GM19397 (cell line): ENCODE data around the gene NEURL2.
"Not testable (repeated sequence)": the region's sequence is repeated elsewhere in the genome, so short reads cannot be mapped to it uniquely, and the experiment has no call there.

ENCODE experiments used
- ATAC-seq: cut with Tn5 transposase; IDR thresholded peaks from one replicate; pipeline ENCODE4 v1.9.1; 2021; ENCODE audit warnings: mild to moderate bottlenecking, moderate library complexity; ENCODE audit not compliant: unreplicated experiment

NEURL2 gene

DNA sequence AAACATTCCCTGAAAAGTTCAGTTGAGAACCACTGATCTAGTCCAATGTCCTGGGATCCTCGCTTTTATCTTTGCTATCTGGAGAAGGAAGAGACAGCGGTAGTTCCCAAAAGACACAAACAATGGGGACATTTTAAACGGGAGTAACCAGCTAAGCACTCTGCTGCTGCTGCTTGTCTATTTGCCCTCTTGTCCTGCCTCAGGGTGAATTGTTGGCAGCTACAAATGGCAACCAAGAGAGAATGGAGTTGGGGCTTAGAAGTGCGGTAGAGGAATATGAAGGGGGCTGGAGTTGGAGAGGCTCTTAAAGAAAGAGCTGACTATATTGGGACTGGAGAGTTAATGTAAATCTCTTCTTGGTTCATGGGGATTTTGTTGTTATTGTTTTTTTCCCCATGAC, 16.4 kb downstream of the NEURL2 start:
- no peak for ATAC-seq

DNA sequence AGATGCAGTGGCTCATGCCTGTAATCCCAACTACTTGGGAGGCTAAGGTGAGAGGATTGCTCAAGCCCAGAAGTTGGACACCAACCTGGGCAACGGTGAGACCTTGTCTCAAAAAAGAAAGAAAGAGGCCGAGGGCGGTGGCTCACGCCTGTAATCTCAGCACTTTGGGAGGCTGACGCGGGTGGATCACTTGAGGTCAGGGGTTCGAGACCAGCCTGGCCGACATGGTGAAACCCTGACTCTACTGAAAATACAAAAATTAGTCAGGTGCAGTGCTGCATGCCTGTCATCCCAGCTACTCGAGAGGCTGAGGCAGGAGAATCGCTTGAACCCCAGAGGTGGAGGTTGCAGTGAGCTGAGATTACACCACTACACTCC, 16.9 kb downstream of the NEURL2 start:
- not testable (repeated sequence) for ATAC-seq

DNA sequence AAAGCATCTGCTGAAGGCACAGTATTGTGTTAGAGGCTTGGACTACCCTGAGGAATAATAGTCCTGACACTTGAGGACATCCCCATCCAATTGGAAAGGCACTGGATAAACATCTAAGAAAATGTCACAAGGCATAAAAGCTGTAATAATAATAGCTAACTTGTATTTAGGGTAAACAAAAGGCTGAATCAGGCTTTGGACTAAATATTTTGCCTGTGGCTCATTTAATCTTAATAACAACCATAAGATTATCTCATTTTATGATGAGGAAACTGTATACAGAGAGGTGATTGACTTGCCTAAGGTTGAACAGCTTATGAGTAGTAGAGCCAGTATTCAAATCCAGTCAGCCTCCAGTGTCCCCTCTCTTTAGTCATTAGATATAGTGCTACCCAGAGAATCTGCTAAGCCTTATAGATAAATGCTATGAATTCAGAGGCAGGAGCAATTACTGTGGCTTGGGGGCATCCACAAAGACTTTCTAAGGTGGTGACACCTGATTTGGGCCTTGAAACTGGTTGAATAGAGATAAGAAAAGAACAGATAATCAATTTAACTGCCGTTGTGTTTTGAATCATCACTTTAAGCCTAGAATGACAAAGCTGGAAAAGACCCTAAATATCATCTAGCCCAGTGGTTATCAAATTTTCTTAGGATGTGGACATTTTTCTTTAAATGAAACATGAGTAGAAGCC, 17.5 kb downstream of the NEURL2 start:
- ATAC-seq, result no peak

DNA sequence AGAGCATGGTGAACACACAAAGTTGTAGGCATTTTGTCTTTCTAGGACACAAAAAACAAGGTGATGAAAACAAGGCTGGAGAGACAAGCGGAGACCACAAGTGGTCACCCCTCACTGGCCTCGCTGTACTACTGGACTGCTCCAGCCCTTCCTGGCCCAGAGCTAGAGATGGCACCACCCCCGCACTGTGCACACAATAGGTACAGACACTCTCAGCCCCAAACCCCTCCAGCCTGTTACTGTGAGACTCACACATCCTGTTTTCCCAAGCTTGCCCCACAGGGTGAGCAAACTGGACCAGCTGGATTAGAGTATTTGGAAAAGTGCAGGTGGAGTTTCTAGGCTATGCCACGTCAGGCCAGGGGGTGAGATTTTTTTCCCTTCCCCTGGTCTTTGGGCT, 18.4 kb downstream of the NEURL2 start:
- no peak for ATAC-seq

DNA sequence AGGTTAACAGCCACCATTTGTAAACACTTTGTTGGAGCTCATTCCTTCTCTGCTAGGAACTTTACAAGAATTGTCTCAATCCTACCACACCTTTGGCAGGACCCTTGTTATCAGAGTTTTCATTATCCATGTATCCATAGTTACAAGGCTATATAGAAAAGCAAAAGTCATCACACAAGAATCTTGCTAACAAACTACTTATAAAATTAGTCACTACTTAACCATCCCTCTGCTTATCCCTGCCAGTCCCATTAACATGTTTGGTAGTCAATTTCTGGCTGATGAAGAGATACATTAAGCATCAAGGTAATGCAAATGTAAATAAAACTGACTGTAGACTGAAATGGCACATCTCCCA, 23.2 kb downstream of the NEURL2 start:
- ATAC-seq, result no peak

DNA sequence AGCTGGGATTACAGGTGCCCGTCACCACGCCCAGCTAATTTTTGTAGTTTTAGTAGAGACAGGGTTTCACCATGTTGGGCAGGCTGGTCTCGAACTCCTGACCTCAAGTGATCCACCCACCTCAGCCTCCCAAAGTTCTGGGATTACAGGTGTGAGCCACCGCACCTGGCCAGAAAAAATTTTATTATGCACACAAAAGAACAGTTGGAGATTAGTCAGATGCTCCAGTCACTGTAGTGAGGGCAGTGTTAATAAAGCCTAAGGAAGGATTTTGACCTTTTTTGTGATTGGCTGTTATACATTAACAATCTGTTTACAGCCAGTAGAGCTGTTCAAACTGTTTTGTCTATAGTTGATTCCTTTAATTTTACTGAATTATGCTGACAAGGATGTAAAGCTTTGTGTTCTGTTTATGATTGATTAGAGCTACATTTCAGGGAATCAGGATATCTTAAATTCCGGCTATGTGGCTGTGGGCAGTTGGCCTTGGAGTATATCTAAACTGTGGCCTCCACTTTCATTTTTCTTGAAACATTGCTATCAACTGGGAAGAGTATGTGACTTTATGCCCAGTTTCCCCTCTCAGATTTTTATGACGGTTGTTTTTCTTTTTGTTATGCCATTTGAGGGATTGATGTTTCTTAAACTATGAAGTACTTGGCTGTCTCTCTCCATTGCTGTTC, 23.7 kb downstream of the NEURL2 start:
- ATAC-seq, result no peak

DNA sequence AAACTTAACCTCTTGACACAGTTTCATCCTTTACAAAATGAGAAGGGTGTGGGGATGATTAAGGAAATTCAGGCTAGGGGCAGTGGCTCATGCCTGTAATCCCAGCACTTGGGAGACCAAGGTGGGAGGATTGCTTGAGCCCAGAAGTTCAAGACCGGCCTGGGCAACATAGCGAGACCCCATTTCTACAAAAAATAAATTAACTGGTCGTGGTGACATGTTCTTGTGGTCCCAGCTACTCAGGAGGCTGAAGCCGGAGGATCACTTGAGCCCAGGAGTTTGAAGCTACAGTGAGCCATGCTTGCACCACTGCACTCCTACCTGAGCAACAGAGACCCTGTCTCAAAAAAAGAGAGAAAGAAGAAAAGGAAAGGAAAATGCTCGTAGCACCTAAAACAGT, 24.6 kb downstream of the NEURL2 start:
- ATAC-seq, result no peak

DNA sequence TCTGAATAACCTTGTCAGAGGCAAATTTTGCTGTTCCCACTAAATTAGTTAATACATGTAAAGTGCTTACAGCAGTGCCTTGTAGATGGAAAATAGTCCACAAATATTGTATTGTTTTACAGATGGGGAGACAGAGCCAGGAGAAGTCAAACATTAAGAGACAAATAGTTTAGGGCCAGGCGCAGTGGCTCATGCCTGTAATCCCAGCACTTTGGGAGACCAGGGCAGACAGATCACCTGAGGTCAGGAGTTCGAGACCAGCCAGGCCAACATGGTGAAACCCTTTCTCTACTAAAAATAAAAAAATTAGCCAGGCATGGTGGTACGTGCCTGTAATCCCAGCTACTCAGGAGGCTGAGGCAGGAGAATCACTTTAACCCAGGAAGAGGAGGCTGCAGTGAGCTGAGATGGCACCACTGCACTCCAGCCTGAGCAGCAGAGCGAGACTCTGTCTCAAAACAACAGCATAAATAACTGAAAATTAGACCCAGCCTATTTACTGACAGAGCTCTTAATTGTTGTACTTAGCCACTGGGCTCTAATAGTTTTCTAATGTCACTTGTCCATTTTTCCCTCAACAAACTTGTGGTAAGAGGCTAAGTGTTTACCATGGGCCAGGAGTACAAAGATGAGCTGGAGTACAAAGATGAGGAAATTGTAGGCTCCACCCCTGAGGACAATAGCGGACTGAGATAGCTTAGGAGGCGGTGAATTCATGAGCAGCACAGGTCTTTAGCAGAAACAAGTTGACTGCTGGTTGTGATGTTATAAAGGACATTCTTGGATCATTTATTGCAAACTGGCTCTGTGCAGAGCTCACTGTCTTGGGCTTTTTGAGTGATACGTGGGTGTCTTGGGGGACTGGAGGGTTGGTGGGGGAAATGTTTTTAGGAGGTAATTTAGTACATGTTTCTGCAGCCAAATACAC, 27.2 kb downstream of the NEURL2 start:
- no peak for ATAC-seq

DNA sequence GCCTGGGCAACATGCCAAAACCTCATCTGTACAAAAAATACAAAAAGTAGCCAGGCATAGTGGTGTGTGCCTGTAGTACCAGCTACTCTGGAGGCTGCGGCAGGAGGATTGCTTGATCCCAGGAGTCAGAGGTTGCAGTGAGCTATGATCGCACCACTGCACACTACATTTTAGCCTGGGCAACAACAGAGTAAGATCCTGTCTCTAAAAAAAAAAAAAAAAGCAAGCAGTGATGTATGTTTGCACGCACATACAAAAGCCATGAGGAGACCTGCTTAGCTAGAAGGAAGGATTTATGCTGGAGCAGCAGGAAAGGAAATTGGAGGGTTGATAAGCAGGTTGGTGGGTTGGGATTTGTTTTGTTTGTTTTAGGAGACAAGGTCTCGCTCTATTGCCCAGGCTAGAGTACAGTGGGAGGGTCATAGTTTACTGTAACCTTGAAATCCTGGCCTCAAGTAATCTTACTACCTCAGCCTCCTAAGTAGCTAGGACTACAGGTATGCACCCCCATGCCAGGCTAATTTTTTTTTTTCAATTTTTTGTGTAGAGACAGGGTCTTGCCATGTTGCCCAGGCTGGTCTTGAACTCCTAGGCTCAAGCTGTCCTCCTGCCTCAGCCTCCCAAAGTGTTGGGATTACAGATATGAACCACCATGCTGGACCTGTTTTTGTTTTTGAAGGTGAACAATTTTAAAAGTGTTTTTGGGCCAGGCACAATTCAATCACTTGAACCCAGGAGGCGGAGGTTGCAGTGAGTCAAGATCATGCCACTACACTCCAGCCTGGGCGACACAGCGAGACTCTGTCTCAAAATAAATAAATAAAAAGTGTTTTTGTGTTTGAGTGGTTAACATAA, 29.6 kb downstream of the NEURL2 start:
- ATAC-seq, result no peak

DNA sequence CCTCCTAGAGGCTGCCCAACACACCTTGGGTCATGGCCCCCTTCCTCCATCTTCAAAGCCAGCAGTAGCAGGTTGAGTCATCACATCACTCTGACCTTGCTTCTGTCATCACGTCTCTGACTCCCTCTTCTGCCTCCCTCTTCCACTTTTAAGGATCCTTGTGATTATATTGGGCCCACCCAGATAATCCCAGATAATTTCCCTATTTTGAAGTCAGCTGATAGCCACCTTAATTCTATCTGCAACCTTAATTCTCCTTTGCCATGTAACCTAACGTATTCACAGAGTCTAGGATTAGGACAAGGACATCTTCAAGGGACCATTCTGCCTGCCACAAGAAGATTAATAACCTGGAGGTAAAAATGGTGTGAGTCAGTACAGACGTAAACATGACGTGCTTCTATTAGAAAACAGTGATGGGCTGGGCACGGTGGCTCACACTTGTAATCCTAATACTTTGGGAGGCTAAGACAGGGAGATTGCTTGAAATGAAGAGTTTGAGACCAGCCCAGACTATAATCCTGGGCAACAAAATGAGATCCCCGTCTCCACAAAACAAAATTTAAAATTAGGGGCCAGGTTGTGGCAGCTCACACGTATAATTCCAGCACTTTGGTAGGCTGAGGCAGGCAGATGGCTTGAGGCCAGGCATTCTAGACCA, 30.3 kb downstream of the NEURL2 start:
- no peak for ATAC-seq

DNA sequence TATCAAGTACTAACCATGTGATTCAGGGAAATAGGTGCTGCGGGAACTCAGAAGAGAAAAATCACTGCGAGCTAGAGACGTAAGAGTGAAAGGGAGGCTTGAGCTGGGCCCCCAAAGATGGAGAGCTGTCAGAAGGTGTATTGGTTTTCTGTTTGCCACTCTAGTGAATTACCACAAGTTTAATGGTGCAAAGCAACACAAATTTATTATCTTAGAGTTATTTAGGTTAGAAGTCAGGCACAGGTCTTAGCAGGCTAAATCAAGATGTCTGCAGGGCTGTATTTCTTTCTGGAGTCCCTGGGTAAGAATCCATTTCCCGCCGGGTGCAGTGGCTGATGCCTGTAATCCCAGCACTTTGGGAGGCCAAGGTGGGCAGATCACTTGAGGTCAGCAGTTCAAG, 31.1 kb downstream of the NEURL2 start:
- no peak for ATAC-seq

DNA sequence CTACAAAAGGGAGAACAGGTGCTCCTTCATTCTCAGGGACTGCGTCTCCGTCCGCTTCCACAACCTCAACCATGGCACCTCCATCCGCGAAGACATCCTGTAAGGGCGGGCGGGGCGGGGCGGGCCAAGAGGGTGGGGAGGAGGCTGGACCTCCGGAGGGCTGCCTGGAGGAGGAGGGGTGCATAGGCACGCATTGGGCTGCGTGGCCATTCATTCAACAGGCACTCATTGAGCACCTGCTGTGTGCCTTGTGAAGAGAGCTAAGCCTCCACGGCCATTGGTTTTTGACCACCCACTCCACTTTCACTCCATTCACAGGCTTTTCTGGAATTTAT, 33.2 kb downstream of the NEURL2 start:
- ATAC-seq, result peak; percentile 11

DNA sequence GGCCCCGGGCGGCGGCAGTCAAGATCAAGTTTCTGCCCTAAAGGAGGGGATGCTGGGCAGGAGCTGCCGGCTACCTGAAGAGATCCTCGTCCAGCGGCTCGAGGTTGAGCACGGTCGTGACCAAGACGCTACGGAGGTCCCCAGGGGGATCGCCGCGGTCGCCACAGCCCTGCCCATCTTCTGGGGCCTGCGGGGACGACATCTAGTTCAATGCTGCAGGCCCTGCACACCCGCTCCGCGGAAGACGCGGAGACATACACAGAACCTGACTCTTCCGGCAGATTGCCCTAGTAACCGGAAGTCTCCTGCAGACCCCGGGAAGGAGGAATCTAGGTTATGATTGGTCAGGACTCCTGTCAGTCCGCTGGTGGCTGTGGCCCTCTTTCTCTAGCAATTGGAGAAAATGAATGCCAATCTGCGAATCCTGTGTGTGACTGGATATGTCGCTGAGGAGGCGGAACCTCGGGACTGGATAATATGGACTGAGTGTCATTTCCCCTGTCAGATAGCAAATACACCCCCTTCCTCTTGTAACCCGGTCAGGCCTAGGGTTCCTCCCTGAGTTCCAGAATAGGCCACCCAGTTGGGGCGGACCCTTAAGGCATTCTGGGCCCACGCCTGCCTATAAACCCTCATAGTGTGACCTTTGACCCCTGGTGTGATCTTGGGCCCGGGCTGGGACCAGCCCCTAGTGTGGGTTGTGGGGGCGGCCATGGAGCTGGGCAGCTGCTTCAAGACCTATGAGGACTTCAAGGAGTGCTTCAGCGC, 33.7 kb downstream of the NEURL2 start, which contains the start of the genes ACOT8 and ZSWIM3:
Gene ACOT8 (minus strand): TSS at position 279 of the 768 bp plus-strand sequence. CDS start 77 bp downstream, at position 202.
Gene ZSWIM3 (plus strand): TSS at position 501 of the 768 bp plus-strand sequence. CDS start 212 bp downstream, at position 713.
- ATAC-seq, result peak; percentile 95

DNA sequence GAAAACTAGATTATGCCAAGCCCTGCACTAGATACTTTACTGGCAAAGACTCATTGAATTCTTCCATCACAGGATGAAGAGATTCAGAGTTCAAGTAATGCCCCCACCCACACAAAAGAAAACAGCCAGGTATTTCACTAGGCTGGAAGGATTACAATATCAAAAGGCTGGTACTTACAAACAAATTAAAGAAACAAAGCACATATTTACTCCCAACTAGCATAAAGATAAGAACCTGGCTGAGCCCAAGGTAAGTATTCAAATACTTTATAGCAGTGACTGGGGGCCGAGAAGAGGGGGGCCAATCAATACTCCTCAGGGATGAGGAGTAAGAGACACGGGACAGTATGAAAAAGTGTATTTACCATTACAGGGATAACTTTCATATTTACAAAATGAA, 37.5 kb downstream of the NEURL2 start:
- ATAC-seq, result no peak

DNA sequence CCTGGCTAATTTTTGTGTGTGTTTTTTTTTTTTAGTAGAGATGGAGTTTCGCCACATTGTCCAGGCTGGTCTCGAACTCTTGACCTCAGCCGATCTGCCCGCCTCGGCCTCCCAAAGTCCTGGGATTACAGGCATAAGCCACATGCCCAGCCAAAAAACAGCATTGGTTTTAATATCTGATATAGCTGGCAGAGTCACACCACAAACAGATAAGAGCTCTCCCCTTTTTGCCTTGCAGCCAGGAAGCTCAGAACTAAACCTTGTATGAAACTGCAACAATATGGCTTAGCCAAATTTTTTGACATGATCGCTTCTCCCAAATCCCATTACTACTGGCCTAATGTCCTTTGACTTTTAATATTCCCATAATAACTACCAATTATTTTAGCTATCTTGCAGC, 38.7 kb downstream of the NEURL2 start:
- no peak for ATAC-seq

DNA sequence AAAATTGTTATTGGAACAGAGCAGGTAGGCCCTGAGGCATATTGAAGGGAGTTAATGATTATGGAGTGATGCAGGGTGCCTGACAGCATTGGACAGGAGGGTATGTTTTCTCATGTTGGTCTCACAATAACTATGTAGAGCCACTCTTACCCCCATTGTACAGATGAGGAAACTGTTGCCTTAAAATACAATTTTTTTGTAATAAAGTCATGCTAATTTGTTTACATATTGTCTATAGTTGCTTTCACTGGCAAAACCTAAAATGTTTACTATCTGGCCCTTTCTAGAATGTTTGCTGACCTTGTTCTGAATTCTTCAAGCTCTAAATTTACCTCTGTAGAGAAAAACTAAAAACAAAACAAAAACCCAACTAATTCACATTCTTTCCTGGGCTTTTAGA, 39.5 kb downstream of the NEURL2 start:
- ATAC-seq, result no peak

DNA sequence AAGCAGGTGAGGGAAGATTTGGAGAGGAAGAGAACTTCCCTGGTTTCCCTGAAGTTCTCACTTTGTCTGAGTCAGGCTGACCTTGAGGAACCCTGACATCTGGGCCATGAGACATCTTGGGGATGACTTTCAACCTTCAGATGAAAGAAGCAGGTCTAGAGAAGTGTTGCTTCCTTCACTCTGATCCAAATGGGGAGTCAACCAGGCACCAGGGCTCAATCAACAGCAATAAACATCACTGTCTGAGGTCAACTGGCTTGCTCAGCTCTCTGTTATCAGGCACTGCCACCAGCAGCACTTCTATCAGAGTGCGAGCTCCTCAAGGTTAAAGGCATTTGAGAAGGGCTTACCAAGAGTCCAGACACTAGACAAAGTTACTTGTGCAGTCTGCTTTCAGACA, 40.1 kb downstream of the NEURL2 start:
- ATAC-seq, result no peak

DNA sequence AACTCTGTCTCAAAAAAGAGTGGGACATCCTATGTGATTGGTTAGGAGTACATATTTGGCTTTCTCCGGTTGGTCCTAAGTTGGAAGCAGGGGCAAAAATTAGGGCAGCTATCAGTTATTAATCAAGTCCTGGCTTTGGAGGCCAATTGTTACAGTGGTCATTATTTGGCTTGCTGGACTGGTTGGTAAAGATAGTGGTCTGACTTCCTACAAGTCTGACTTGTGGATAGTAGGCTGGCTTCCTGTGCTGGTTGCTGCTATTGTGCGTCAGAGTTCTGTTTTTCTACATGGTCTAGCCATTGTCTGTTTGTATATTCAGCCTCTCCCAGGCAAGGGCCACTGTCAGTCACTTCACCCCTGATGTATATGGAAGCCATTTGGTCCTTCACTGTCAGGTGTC, 40.8 kb downstream of the NEURL2 start:
- ATAC-seq, result no peak

DNA sequence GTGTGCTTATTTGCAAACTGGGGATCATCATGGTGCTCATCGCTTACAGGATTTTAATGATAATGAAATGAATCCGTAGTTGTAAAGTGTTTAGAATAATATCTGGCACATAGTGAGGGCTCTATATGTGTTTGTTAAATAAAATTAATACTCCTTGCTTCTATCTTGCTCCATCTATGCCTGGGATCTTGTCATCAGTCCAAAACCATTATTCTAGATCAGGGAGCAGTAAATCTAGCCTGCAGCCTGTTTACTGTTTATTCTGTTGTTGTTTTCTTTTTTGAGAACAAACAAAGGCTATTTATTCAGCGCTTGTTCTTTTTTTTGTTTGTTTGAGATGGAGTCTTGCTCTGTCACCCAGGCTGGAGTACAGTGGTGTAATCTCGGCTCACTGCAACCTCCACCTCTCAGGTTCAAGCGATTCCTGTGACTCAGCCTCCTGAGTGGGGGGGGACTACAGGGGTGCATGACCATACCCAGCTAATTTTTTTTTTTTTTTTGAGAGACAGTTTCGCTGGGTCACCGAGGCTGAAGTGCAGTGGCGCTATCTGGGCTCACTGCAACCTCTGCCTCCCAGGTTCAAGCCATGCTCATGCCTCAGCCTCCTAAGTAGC, 41.9 kb downstream of the NEURL2 start:
- ATAC-seq, result no peak
